CD4-positive, alpha-beta T cell treated with Interleukin-15 for 4 hours (primary cell): ENCODE measurements around the gene TMEM44.
"Not testable (repeated sequence)": the region's sequence is repeated elsewhere in the genome, so short reads cannot be mapped to it uniquely, and the experiment has no call there.

Experiments used
- DNase-seq: peaks from one replicate; pipeline ENCODE4 v3.0.0-alpha.2; 2020; ENCODE audit warnings: low spot score

TMEM44 gene

GRCh38 chr3:194555175-194556062 is 77.8 kb downstream of the TMEM44 start:
- no peak for DNase-seq

- DNase-seq, result no peak
These were observed 78.6 kb downstream of the TMEM44 start for GRCh38 chr3:194554473-194555123.

- no peak for DNase-seq
These were observed 80.8 kb downstream of the TMEM44 start for GRCh38 chr3:194552327-194552949.

- DNase-seq, result no peak
These were observed 83.4 kb downstream of the TMEM44 start for GRCh38 chr3:194549853-194550252.

- no peak for DNase-seq
These were observed 84.6 kb downstream of the TMEM44 start for GRCh38 chr3:194548346-194549321.

GRCh38 chr3:194547042-194547441 is 86.2 kb downstream of the TMEM44 start:
- DNase-seq, result no peak

GRCh38 chr3:194545538-194545937 is 87.7 kb downstream of the TMEM44 start:
- DNase-seq, result not testable (repeated sequence)

- no peak for DNase-seq
These were observed 89.7 kb downstream of the TMEM44 start for GRCh38 chr3:194543550-194543949.

GRCh38 chr3:194541483-194541882 is 91.7 kb downstream of the TMEM44 start:
- no peak for DNase-seq

- no peak for DNase-seq
These were observed 92.8 kb downstream of the TMEM44 start for GRCh38 chr3:194540274-194540905.

GRCh38 chr3:194539498-194539897 is 93.7 kb downstream of the TMEM44 start:
- DNase-seq, result no peak

GRCh38 chr3:194537732-194538247 is 95.4 kb downstream of the TMEM44 start:
- DNase-seq, result no peak
